ENCODE data around the gene SYNE1.

- TF ChIP-seq CTCF (IDR thresholded peaks at IDR 0.05) (no peak), POLR2A (IDR thresholded peaks at IDR 0.05) (no peak), EP300 (IDR thresholded peaks at IDR 0.05) (no peak)
These were observed 336.0 kb downstream of the SYNE1 start for GRCh38 chr6:152301021-152301764.

Measured in ovary (tissue), 3 donors.